Spleen (tissue), 11 donors: ENCODE measurements around the gene MLXIP. TPM values are rescaled to one million over a fixed set of nuclear protein-coding genes. Genes with fewer than 3 reads are reported as not detected.
A peak's percentile ranks its signal among the peaks of the same experiment; 100 is the strongest.

Experiments used
- DNase-seq: peaks from one replicate; pipeline ENCODE4 v3.0.0-alpha.2; 2020
- H3K27ac ChIP-seq, 8 donors: fragments of 200-600 bp; sonication (generic) in 7 of 8; 1 replicate in 4 of 8; 2 replicates in 4 of 8; pipeline versions ENCODE4 v1.5.0 to v1.8.0; 2016 to 2021; ENCODE audit warnings: inconsistent platforms in 4 of 8, mild to moderate bottlenecking in 4 of 8, moderate library complexity in 1 of 8
- H3K27me3 ChIP-seq, 7 donors: fragments of 200-600 bp; sonication (generic) in 6 of 7; replicated peaks in 1 of 7; 1 replicate in 4 of 7; 2 replicates in 3 of 7; pipeline versions ENCODE4 v1.5.0 to v1.8.0; 2016 to 2021; ENCODE audit warnings: inconsistent platforms in 3 of 7, mild to moderate bottlenecking in 1 of 7
- H3K36me3 ChIP-seq, 6 donors: fragments of 200-600 bp; sonication (generic) in 5 of 6; 1 replicate in 4 of 6; 2 replicates in 2 of 6; pipeline versions ENCODE4 v1.5.0 to v1.8.0; 2016 to 2021; ENCODE audit warnings: inconsistent platforms in 2 of 6
- H3K4me1 ChIP-seq, 6 donors: fragments of 200-600 bp; sonication (generic) in 5 of 6; 1 replicate in 3 of 6; 2 replicates in 3 of 6; pipeline versions ENCODE4 v1.5.0 to v1.8.0; 2016 to 2021; ENCODE audit warnings: inconsistent platforms in 3 of 6
- H3K4me3 ChIP-seq, 8 donors: fragments of 200-600 bp; sonication (generic) in 7 of 8; 1 replicate in 4 of 8; 2 replicates in 4 of 8; pipeline versions ENCODE4 v1.5.0 to v1.8.0; 2016 to 2021; ENCODE audit warnings: inconsistent platforms in 4 of 8, mild to moderate bottlenecking in 4 of 8, moderate library complexity in 2 of 8
- H3K9me3 ChIP-seq, 8 donors: fragments of 200-600 bp; sonication (generic) in 7 of 8; 1 replicate in 4 of 8; 2 replicates in 4 of 8; pipeline versions ENCODE4 v1.5.0 to v1.8.0; 2016 to 2021; ENCODE audit warnings: inconsistent platforms in 4 of 8
- POLR2A ChIP-seq, 3 donors: fragments of 450-650 bp; IDR thresholded peaks; one replicate each; pipeline ENCODE4 v1.5.1; 2017; ENCODE audit warnings: antibody characterized with exemption in 3 of 3, mild to moderate bottlenecking in 1 of 3
- POLR2AphosphoS5 ChIP-seq, 3 donors: sonication (generic); formaldehyde crosslinking; IDR thresholded peaks; one replicate each; pipeline ENCODE4 v1.5.1; 2017; ENCODE audit warnings: antibody characterized with exemption in 3 of 3
- WGBS, 5 donors: extraction: QIAGEN DNeasy Blood & Tissue Kit in 3 of 5; methylation state at CpG; one replicate each; pipeline versions ENCODE4 v1.1.5 to v1.1.7; 2013 to 2018; 5-methylcytosine and 5-hydroxymethylcytosine counted together
- intact Hi-C: fragments of 100-400 bp; cut with DNase I; formaldehyde crosslinking; loops from one replicate; pipeline ENCODE4 v1.15.0; 2023; ENCODE audit warnings: low total_unique reads
- polyA plus RNA-seq, 3 donors: library from polyadenylated mRNA; stranded (reverse); fragments of 200-250 nt; gene quantifications; one replicate each; pipeline ENCODE4 v1.2.1, GENCODE V29; 2013
- total RNA-seq, 7 donors: library from RNA; depleted of rRNA in 3 of 7; stranded (reverse); fragments of >200 nt in 3 of 7; fragmentation: NEBNext Ultra II Directional in 4 of 7; extraction: Animal tissue kit (Norgen Biotek cat#: 25700) in 4 of 7; gene quantifications; one replicate each; pipeline versions ENCODE4 v1.1.0 to v1.2.1, GENCODE V29; 2016 to 2021
- TF ChIP-seq, protein P1 (sequence below), 11 experiments: fragments of 200-600 bp in 7 of 11; fragments of 450-650 bp in 4 of 11; sonication (generic) in 4 of 11; IDR thresholded peaks in 8 of 11; conservative IDR thresholded peaks in 3 of 11; 1 replicate in 7 of 11; 2 replicates in 4 of 11; pipeline versions ENCODE4 v1.4.0 to v1.8.0; 2016 to 2021; ENCODE audit warnings: antibody characterized with exemption in 11 of 11, inconsistent platforms in 4 of 11, mild to moderate bottlenecking in 1 of 11
- donor health status: healthy with polysubstance abuse.
- donor health status: DM: no; HTN: no; CAD: no; lungs with moderate emphysema.
- donor health status: DM: no; HTN: no; CAD: no.
- donor health status: Bipolar disorder and iron deficiency.
- donor health status: healthy.
- donor health status: DM: no; HTN: no; CAD: no.
- donor health status: DM: yes; HTN: yes; CAD: no.

MLXIP gene
- total and polyA plus RNA-seq, 10 donors = 7.8 to 97.1 (median 66.8) TPM

DNA sequence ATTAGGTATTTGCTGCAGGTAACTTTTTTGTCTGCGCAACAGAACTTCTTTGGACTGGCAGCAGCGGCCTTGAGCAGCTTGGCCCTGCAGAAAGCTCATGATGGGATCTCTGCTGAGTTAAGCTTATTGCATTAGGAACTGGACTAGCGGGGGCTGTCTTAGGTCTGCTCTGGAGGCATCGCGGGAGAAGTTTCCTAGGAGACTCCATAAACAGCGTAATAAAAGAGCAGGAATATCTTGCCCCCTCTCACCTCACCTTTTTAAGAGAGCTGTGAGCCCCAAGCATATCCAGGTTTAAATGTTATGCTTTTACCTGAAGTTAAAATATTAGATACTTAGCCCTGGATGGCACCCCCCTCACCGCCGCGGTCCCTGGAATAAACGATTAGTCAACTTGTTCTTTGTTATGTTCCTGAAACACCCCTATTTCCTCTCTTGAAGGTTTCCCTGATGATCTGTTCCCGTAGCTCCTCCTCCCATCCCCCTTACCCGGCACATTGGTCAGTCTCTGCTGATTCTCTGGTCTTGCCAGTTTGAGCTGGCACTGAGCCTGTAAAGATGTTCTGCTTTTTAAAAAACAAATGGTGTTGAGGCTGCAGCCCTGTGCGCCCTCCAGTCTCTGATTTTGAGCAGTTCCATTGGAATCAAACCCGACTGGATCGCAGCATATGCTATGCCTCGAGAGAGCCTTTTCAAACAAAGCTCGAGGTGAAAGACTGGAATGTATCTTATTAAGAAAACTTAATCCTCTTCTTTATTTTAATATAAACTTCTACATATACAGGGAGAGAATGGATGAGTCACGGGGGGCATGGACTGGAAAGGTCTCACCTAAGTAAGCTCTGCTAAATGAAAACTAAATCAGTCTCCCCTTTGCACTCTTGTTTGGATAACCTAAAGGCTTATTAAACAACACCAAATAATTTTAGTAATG is 1.9 kb downstream of the MLXIP start:
- Histone ChIP-seq H3K27me3 (no peaks in the 10 kb centered on the region), H3K4me3 (peak overlapping the region; percentile 72 to 92 (median 83)), H3K36me3 (peaks cover 0 to 20% (median 10%) of the 10 kb centered on the region in 6 donors), H3K27ac (peak overlapping the region; percentile 76 to 92 (median 87)), H3K9me3 (no peaks in the 10 kb centered on the region), H3K4me1 (peaks cover 41 to 90% (median 75%) of the 10 kb centered on the region in 6 donors)
- peak in 1 of 3 donors; percentile 90 for TF ChIP-seq POLR2AphosphoS5 (IDR thresholded peaks at IDR 0.05)
- peak in 2 of 3 donors; percentile 24 to 88 for TF ChIP-seq POLR2A (IDR thresholded peaks at IDR 0.05)
- TF ChIP-seq, protein P1, sequence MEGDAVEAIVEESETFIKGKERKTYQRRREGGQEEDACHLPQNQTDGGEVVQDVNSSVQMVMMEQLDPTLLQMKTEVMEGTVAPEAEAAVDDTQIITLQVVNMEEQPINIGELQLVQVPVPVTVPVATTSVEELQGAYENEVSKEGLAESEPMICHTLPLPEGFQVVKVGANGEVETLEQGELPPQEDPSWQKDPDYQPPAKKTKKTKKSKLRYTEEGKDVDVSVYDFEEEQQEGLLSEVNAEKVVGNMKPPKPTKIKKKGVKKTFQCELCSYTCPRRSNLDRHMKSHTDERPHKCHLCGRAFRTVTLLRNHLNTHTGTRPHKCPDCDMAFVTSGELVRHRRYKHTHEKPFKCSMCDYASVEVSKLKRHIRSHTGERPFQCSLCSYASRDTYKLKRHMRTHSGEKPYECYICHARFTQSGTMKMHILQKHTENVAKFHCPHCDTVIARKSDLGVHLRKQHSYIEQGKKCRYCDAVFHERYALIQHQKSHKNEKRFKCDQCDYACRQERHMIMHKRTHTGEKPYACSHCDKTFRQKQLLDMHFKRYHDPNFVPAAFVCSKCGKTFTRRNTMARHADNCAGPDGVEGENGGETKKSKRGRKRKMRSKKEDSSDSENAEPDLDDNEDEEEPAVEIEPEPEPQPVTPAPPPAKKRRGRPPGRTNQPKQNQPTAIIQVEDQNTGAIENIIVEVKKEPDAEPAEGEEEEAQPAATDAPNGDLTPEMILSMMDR (IDR thresholded peaks at IDR 0.05 in 8 of 11, conservative IDR thresholded peaks at IDR 0.05 in 3 of 11) = no peak
- DNase-seq = peak; percentile 81
- WGBS, 5 donors = 8 to 15% (median 12%) methylated on average over 17 to 18 of the region's 18 CpGs
- intact Hi-C loops = no loop called here

DNA sequence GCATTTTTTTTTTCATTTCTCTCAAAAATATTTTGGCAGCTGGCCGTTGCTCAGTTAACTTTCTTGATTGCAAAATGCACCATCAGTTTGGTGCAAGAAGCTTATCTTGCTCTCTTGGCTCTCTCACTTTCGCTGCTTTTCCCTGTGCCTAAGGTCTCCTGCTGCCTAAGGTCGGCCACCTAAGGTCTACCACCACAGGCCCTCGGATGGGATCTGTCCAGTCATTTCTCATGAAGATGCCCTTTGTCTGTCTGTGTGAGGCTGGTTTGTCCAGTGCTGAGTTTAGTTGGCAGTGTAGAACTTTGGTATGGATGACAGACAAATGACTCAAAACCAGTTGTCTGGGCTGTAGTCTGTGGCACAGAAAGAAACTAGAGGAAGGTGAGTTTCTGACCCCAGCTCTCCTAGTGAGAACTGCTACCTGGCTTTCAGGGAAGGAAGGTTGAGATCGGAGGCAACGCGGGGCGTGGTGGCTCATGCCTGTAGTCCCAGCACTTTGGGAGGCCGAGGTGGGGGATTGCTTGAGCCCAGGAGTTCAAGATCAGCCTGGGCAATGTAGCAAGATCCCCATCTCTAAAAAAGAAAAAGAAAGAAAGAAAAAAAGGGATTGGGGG is 2.6 kb downstream of the MLXIP start:
- H3K27ac ChIP-seq = peak overlapping the region; percentile 76 to 92 (median 87)
- 40 to 47% (median 42%) methylated on average over 9 of the region's 9 CpGs for WGBS, 5 donors
- peak overlapping the region; percentile 72 to 92 (median 83) for H3K4me3 ChIP-seq
- DNase-seq = no peak
- no peaks in the 10 kb centered on the region for H3K27me3 ChIP-seq
- H3K9me3 ChIP-seq = no peaks in the 10 kb centered on the region
- peaks cover 0 to 28% (median 12%) of the 10 kb centered on the region in 6 donors for H3K36me3 ChIP-seq
- intact Hi-C loops = no loop called here
- peaks cover 41 to 94% (median 81%) of the 10 kb centered on the region in 6 donors for H3K4me1 ChIP-seq
- TF ChIP-seq POLR2AphosphoS5 (IDR thresholded peaks at IDR 0.05) = no peak

DNA sequence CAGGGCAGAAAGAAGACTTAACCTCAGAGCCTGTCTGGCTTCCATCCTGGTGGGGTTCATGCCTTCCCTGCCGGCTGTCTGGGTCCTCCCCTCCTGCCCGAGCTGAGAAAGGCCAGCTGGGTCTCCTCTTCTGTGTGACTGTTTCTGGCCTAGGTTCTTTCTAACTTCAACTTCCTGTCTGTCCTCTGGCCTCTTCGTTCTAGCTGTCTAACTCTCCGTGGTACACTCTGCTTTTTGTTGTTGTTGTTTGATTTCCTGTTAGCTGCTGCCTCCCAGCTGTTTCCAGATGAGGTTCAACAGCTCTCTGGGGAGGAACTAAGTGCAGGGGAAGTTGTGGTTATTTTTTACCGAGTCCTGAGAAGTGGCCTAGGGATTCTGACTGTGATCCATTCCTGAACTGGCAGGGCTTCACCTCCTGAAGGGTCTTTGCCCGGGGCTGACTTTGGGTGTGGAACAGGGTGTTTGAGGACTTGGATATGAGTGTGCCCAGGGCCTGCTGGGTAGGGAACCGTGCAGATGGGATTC is 3.2 kb downstream of the MLXIP start:
- peaks cover 46 to 94% (median 83%) of the 10 kb centered on the region in 6 donors for H3K4me1 ChIP-seq
- H3K9me3 ChIP-seq = no peaks in the 10 kb centered on the region
- no peaks in the 10 kb centered on the region for H3K27me3 ChIP-seq
- H3K27ac ChIP-seq = peak overlapping the region; percentile 76 to 92 (median 87)
- peak overlapping the region; percentile 14 to 92 (median 82) for H3K4me3 ChIP-seq
- peak; percentile 85 for DNase-seq
- H3K36me3 ChIP-seq = peaks cover 0 to 34% (median 15%) of the 10 kb centered on the region in 6 donors
- TF ChIP-seq, protein P1 (IDR thresholded peaks at IDR 0.05 in 8 of 11, conservative IDR thresholded peaks at IDR 0.05 in 3 of 11) = peak in 2 of 11 experiments; percentile 27 to 39
- peak in 2 of 3 donors; percentile 79 to 90 for TF ChIP-seq POLR2AphosphoS5 (IDR thresholded peaks at IDR 0.05)
- TF ChIP-seq POLR2A (IDR thresholded peaks at IDR 0.05) = peak in 1 of 3 donors; percentile 46
- intact Hi-C loops = no loop called here
- 0 to 1% (median 1%) methylated on average over 7 of the region's 7 CpGs for WGBS, 5 donors

DNA sequence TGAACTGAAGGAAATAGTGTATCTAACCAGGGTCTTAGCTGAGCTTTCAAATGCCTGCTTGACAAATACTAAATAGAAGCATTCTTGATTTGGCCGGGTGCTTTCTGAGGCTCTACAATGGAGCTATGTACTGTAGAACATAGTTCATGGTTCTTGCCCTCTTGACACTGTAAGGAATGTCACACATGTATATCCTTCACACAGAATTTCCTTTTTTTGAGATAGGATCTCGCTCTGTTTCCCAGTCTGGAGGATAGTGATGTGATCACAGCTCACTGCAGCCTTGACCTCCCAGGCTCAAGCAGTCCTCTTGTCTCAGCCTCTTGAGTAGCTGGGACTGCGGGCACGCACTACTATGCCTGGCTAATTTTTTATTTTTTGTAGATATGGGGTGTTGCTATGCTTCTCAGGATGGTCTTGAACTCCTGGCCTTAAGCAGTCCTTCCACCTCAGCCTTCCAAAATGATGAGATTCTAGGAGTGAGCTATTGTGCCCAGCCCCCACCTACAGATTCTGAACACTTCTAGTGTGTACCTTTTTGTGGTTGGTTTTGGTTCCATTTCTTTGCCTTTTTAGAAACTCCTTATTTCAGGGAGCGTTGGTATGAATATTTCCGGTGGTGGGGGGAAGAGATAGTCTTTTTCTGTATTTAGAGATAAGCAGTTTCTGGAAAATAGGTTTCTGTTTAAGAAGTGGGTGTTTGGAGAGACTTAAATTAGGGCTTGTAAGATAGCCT is 4.2 kb downstream of the MLXIP start:
- intact Hi-C loops = no loop called here
- TF ChIP-seq, protein P1 (IDR thresholded peaks at IDR 0.05 in 8 of 11, conservative IDR thresholded peaks at IDR 0.05 in 3 of 11) = no peak
- TF ChIP-seq POLR2A (IDR thresholded peaks at IDR 0.05) (no peak), POLR2AphosphoS5 (IDR thresholded peaks at IDR 0.05) (no peak)
- WGBS, 5 donors = 19 to 31% (median 29%) methylated on average over 6 of the region's 6 CpGs

More for the DNA sequence above, 4.2 kb downstream of the MLXIP start:
- H3K36me3 ChIP-seq = peaks cover 0 to 43% (median 15%) of the 10 kb centered on the region in 6 donors
- H3K27ac ChIP-seq = peak overlapping the region; percentile 76 to 92 (median 87)
- no peaks in the 10 kb centered on the region for H3K27me3 ChIP-seq
- no peak for DNase-seq
- no peaks in the 10 kb centered on the region for H3K9me3 ChIP-seq
- peak overlapping the region in 6 of 8 donors; percentile 7 to 92 (median 84) for H3K4me3 ChIP-seq
- H3K4me1 ChIP-seq = peaks cover 43 to 94% (median 82%) of the 10 kb centered on the region in 6 donors
